Mucosa of descending colon (tissue), 3 donors: ENCODE measurements around the gene SCG3. TPM values are rescaled to one million over a fixed set of nuclear protein-coding genes. Genes with fewer than 3 reads are reported as not detected.
"Not testable (repeated sequence)": the region's sequence is repeated elsewhere in the genome, so short reads cannot be mapped to it uniquely, and the experiment has no call there.

Source experiments
- ATAC-seq: fragments of 200-7000 bp; cut with Tn5 transposase; one replicate; pipeline ENCODE4 v1.9.1; 2020; ENCODE audit warnings: mild to moderate bottlenecking, moderate library complexity
- DNase-seq, 3 donors: peaks; one replicate each; pipeline ENCODE4 v3.0.0-alpha.2; 2020
- H3K36me3 ChIP-seq: fragments of 200-600 bp; one replicate; pipeline ENCODE4 v1.8.0; 2021; ENCODE audit warnings: low read depth, mild to moderate bottlenecking
- H3K4me1 ChIP-seq: fragments of 200-600 bp; one replicate; pipeline ENCODE4 v1.8.0; 2021; ENCODE audit warnings: low read depth, mild to moderate bottlenecking
- H3K4me3 ChIP-seq: fragments of 200-600 bp; one replicate; pipeline ENCODE4 v1.8.0; 2021; ENCODE audit warnings: mild to moderate bottlenecking
- H3K9me3 ChIP-seq: fragments of 200-600 bp; one replicate; pipeline ENCODE4 v1.8.0; 2021; ENCODE audit warnings: mild to moderate bottlenecking
- intact Hi-C, 2 donors: fragments of 100-400 bp; cut with DNase I in 1 of 2; cut with micrococcal nuclease in 1 of 2; formaldehyde crosslinking; loops; one replicate each; pipeline versions ENCODE4 v1.11.0 to v1.11.1; 2022; cut with DNase I, micrococcal nuclease
- total RNA-seq, 3 donors: library from RNA; stranded (reverse); fragmentation: NEBNext Ultra II Directional in 2 of 3; extraction: Animal tissue kit (Norgen Biotek cat#: 25700) in 2 of 3; gene quantifications; one replicate each; pipeline versions ENCODE4 v1.2.1 to v1.2.4, GENCODE V29; 2021 to 2023
- TF ChIP-seq, protein P1 (sequence below): fragments of 200-600 bp; IDR thresholded peaks from one replicate; pipeline ENCODE4 v1.8.0; 2022; ENCODE audit warnings: antibody characterized with exemption, mild to moderate bottlenecking
- donor health status: DM: no; HTN: no; CAD: no; lungs with moderate emphysema.
- donor health status: DM: no; HTN: no; CAD: no.
- donor health status: DM: no; HTN: yes; CAD: no.

The SCG3 gene
- total RNA-seq, 3 donors from 2014 or later: 0.78 to 3.3 (median 0.89) TPM

GRCh38 chr15:51649659-51650521 lies 31.4 kb upstream of the SCG3 start:
- intact Hi-C loops: loop anchor here (1.0 to 2.0 kb wide), 2 partner anchors 124 to 127 kb away; no protein-coding TSS in a partner anchor
- peak; percentile 88 for ATAC-seq

DNA sequence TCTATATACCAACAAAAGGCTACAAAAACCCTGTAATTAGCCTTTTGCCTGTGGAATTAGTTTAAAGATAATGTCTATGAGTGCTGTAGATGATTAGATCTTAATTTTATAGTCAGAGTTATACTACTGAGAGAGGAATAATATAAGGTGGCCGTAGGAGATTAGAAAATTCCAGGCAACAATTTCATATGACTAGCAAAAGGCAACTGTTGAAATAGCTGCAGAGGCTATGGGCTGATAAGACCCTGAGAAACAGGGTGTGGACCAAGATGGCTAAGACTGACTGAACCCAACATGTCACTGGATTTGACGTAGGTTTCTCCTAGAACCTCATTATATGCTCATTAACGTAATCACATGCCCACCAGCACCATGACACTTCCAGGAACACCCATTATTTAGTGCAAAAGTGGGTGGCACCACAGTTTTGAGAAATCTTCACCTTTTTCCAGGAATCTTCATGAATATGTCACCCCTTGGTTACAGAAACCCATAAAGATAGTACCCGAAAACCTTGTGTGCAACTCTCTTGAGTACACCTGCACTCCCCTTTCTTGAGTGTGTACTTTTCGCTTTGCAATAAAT lies 29.1 kb upstream of the SCG3 start:
- Histone ChIP-seq H3K9me3 (no peaks in the 10 kb centered on the region), H3K4me3 (no peak overlapping the region), H3K4me1 (no peaks in the 10 kb centered on the region), H3K36me3 (no peaks in the 10 kb centered on the region)
- ATAC-seq (no peak), DNase-seq (no peak)
- intact Hi-C loops: no loop called here
- TF ChIP-seq, protein P1, sequence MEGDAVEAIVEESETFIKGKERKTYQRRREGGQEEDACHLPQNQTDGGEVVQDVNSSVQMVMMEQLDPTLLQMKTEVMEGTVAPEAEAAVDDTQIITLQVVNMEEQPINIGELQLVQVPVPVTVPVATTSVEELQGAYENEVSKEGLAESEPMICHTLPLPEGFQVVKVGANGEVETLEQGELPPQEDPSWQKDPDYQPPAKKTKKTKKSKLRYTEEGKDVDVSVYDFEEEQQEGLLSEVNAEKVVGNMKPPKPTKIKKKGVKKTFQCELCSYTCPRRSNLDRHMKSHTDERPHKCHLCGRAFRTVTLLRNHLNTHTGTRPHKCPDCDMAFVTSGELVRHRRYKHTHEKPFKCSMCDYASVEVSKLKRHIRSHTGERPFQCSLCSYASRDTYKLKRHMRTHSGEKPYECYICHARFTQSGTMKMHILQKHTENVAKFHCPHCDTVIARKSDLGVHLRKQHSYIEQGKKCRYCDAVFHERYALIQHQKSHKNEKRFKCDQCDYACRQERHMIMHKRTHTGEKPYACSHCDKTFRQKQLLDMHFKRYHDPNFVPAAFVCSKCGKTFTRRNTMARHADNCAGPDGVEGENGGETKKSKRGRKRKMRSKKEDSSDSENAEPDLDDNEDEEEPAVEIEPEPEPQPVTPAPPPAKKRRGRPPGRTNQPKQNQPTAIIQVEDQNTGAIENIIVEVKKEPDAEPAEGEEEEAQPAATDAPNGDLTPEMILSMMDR: no peak

More at GRCh38 chr15:51649659-51650521, 31.4 kb upstream of the SCG3 start:
- Histone ChIP-seq H3K9me3 (no peaks in the 10 kb centered on the region), H3K4me1 (no peaks in the 10 kb centered on the region), H3K36me3 (no peaks in the 10 kb centered on the region), H3K4me3 (no peak overlapping the region)
- TF ChIP-seq, protein P1: peak; percentile 25
- DNase-seq: peak in 1 of 3 donors; percentile 77

DNA sequence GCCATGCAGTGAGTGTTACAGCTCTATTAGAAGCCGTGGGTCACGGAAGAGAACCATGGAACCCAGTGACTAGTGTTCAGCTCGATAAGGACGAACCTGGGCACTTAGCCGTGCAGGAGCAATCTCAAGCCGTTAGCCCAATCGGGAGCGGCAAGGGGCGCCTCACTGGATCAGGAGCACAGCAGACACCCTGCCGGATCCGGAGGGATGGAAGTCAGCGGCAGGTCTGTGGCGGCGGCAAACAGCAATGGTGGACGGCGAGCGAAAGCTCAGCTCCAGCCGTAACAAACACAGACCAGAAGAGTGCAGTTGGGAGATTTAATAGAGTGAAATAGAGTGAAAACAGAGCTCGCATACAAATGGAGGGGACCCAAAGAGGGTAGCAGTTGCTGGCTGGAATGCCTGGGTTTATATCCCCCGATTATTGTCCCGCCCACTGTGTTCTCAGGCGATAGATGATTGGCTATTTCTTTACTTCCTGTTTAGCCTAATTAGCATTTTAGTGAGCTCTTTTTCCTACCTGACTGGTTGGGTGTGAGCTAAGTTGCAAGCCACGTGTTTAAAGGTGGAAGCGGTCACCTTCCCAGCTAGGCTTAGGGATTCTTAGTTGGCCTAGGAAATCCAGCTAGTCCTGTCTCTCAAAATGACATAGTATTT lies 25.8 kb upstream of the SCG3 start:
- H3K9me3 ChIP-seq, DNase-seq, H3K4me3 ChIP-seq, intact Hi-C loops, ATAC-seq, H3K4me1 ChIP-seq, H3K36me3 ChIP-seq: not testable (repeated sequence)

- no peak for DNase-seq
- intact Hi-C loops: no loop called here
Measured at GRCh38 chr15:51658664-51659063, 22.6 kb upstream of the SCG3 start.

DNA sequence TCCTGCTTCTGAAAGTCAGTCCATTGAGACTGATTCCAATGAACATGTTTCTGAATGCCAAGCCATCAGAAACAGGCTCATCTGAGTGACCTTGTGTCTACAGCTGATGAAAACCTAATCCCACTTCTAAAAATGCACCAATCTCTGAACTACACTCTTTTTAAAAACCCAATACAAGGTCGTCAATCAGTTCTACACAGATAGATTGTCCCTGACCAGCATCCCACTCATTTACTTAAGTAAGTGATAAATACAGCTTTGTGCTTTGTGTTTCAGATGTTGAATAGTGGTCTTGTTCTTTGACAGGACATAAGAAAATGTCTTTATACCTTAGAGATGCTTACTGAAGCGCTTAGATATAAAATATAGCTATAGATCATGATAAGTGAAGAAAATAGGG lies 20.2 kb upstream of the SCG3 start:
- DNase-seq (no peak), ATAC-seq (no peak)
- intact Hi-C loops: no loop called here
- Histone ChIP-seq H3K36me3 (no peaks in the 10 kb centered on the region), H3K4me1 (no peaks in the 10 kb centered on the region), H3K4me3 (no peak overlapping the region), H3K9me3 (no peaks in the 10 kb centered on the region)
- TF ChIP-seq, protein P1: no peak

More at GRCh38 chr15:51658664-51659063, 22.6 kb upstream of the SCG3 start:
- Histone ChIP-seq H3K9me3 (no peaks in the 10 kb centered on the region), H3K36me3 (no peaks in the 10 kb centered on the region), H3K4me3 (no peak overlapping the region), H3K4me1 (no peaks in the 10 kb centered on the region)
- TF ChIP-seq, protein P1: no peak
- no peak for ATAC-seq

DNA sequence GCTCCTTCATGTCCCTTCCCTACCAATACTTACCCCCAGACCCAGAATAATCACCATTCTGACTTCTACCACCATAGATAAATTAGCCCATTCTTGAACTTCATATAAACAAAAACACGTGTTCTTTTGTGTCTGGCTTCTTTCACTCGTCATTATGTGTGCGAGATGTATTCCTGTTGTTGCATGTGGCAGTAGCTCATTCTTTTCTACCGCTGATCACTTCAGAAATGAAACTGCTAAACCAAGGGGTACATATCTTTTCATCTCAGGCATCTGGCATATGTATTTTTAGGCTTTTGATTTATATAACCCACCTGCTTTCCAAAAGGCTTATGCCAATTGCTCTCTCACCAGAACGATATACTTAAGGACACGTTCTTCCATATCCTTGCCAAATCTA lies 13.8 kb upstream of the SCG3 start:
- TF ChIP-seq, protein P1: no peak
- ATAC-seq (no peak), DNase-seq (no peak)
- Histone ChIP-seq H3K4me1 (no peaks in the 10 kb centered on the region), H3K9me3 (no peaks in the 10 kb centered on the region), H3K36me3 (no peaks in the 10 kb centered on the region), H3K4me3 (no peak overlapping the region)
- intact Hi-C loops: no loop called here
